HEK293 (cell line): Measurements from ENCODE around the gene B3GAT1.

Experiments used
- CTCF ChIA-PET: fragments of 350-600 bp; formaldehyde crosslinking; extraction: SDS; loops from one replicate; lab custom pipeline; 2021; ENCODE audit warnings: antibody characterized with exemption; lab: Yijun Ruan, JAX
- POLR2A ChIA-PET: fragments of 300-600 bp; formaldehyde crosslinking; extraction: SDS; loops from one replicate; lab custom pipeline; 2020; ENCODE audit warnings: antibody characterized with exemption, inconsistent platforms; lab: Yijun Ruan, JAX
- H3K27ac ChIP-seq: fragments of 200-500 bp; sonication (Bioruptor generic); 2 replicates; pipeline ENCODE4 v1.5.1; 2014; ENCODE audit warnings: low read depth, low read length, control low read depth, inconsistent platforms; ENCODE audit errors: extremely low read depth
- H3K36me3 ChIP-seq, 2 experiments: fragments of 200-500 bp in 1 of 2; sonication (Bioruptor generic) in 1 of 2; 1 replicate in 1 of 2; 2 replicates in 1 of 2; pipeline ENCODE4 v1.5.1; 2014 to 2017; ENCODE audit warnings: inconsistent platforms in 2 of 2, low read length in 2 of 2; ENCODE audit not compliant: control insufficient read depth in 2 of 2, insufficient read depth in 1 of 2
- H3K4me1 ChIP-seq: fragments of 200-500 bp; sonication (Bioruptor generic); 2 replicates; pipeline ENCODE4 v1.5.1; 2014; ENCODE audit warnings: mild to moderate bottlenecking, low read length, inconsistent platforms; ENCODE audit not compliant: control insufficient read depth, insufficient read depth
- H3K4me3 ChIP-seq: 2 replicates; pipeline ENCODE4 v1.5.1; 2011; ENCODE audit warnings: low read depth, mild to moderate bottlenecking, control low read depth, low read length, moderate library complexity
- H3K9me3 ChIP-seq: fragments of 200-500 bp; sonication (Bioruptor generic); 2 replicates; pipeline ENCODE4 v1.5.1; 2014; ENCODE audit warnings: low read depth, low read length, inconsistent platforms; ENCODE audit not compliant: control insufficient read depth, insufficient read depth
- BCL11B ChIP-seq: fragments of 450-650 bp; formaldehyde crosslinking; IDR thresholded peaks from 2 replicates; pipeline ENCODE4 v1.5.1; 2016; ENCODE audit warnings: low read depth, missing biosample characterization, missing genetic modification characterization
- GFI1B ChIP-seq: fragments of 450-650 bp; formaldehyde crosslinking; IDR thresholded peaks from 2 replicates; pipeline ENCODE4 v1.5.1; 2016; ENCODE audit warnings: missing biosample characterization, missing genetic modification characterization
- HOXA7 ChIP-seq: sonication (generic); formaldehyde crosslinking; IDR thresholded peaks from 2 replicates; pipeline ENCODE4 v1.8.1; 2022; ENCODE audit warnings: missing genetic modification reagents, borderline replicate concordance
- KLF10 ChIP-seq: fragments of 450-650 bp; IDR thresholded peaks from 2 replicates; pipeline ENCODE4 v1.5.1; 2018; ENCODE audit warnings: missing biosample characterization, mild to moderate bottlenecking, missing genetic modification characterization
- MZF1 ChIP-seq: fragments of 450-650 bp; formaldehyde crosslinking; IDR thresholded peaks from 2 replicates; pipeline ENCODE4 v1.5.1; 2017; ENCODE audit warnings: missing biosample characterization, missing genetic modification characterization, borderline replicate concordance
- PRDM10 ChIP-seq: fragments of 450-650 bp; formaldehyde crosslinking; IDR thresholded peaks from 2 replicates; pipeline ENCODE4 v1.5.1; 2016; ENCODE audit warnings: missing biosample characterization, missing genetic modification characterization
- SCRT2 ChIP-seq: fragments of 450-650 bp; formaldehyde crosslinking; IDR thresholded peaks from 2 replicates; pipeline ENCODE4 v1.5.1; 2016; ENCODE audit warnings: missing biosample characterization, missing genetic modification characterization
- ZBTB11 ChIP-seq: fragments of 450-650 bp; formaldehyde crosslinking; conservative IDR thresholded peaks from 2 replicates; pipeline ENCODE4 v1.5.1; 2016; ENCODE audit warnings: low read depth, missing biosample characterization, missing genetic modification characterization
- ZBTB7A ChIP-seq: fragments of 450-650 bp; formaldehyde crosslinking; IDR thresholded peaks from 2 replicates; pipeline ENCODE4 v1.5.1; 2016; ENCODE audit warnings: low read depth, missing biosample characterization, missing genetic modification characterization
- ZBTB8A ChIP-seq: fragments of 450-650 bp; formaldehyde crosslinking; IDR thresholded peaks from 2 replicates; pipeline ENCODE4 v1.5.1; 2016; ENCODE audit warnings: missing biosample characterization, missing genetic modification characterization
- ZNF138 ChIP-seq: fragments of 450-650 bp; formaldehyde crosslinking; IDR thresholded peaks from 2 replicates; pipeline ENCODE4 v1.5.1; 2016; ENCODE audit warnings: missing biosample characterization, missing genetic modification characterization, borderline replicate concordance
- ZNF146 ChIP-seq: fragments of 450-650 bp; formaldehyde crosslinking; IDR thresholded peaks from 2 replicates; pipeline ENCODE4 v1.5.1; 2016; ENCODE audit warnings: missing biosample characterization, missing genetic modification characterization
- ZNF169 ChIP-seq: fragments of 450-650 bp; formaldehyde crosslinking; IDR thresholded peaks from 2 replicates; pipeline ENCODE4 v1.5.1; 2016; ENCODE audit warnings: missing biosample characterization, missing genetic modification characterization
- ZNF184 ChIP-seq: fragments of 450-650 bp; IDR thresholded peaks from 2 replicates; pipeline ENCODE4 v1.5.1; 2018; ENCODE audit warnings: missing biosample characterization, mild to moderate bottlenecking, missing genetic modification characterization
- ZNF19 ChIP-seq: fragments of 450-650 bp; formaldehyde crosslinking; IDR thresholded peaks from 2 replicates; pipeline ENCODE4; 2016; ENCODE audit warnings: missing biosample characterization, missing genetic modification characterization, low read depth
- ZNF302 ChIP-seq: fragments of 450-650 bp; formaldehyde crosslinking; IDR thresholded peaks from 2 replicates; pipeline ENCODE4 v1.5.1; 2016; ENCODE audit warnings: missing biosample characterization, missing genetic modification characterization, low read depth
- ZNF311 ChIP-seq: fragments of 450-650 bp; formaldehyde crosslinking; IDR thresholded peaks from 2 replicates; pipeline ENCODE4 v1.5.1; 2017; ENCODE audit warnings: missing biosample characterization, missing genetic modification characterization, borderline replicate concordance
- ZNF37A ChIP-seq: fragments of 450-650 bp; IDR thresholded peaks from 2 replicates; pipeline ENCODE4 v1.5.1; 2018; ENCODE audit warnings: missing biosample characterization, missing genetic modification characterization
- ZNF394 ChIP-seq: fragments of 450-650 bp; formaldehyde crosslinking; IDR thresholded peaks from 2 replicates; pipeline ENCODE4 v1.5.1; 2016; ENCODE audit warnings: missing biosample characterization, missing genetic modification characterization, mild to moderate bottlenecking, moderate library complexity, borderline replicate concordance
- ZNF513 ChIP-seq: fragments of 450-650 bp; IDR thresholded peaks from 2 replicates; pipeline ENCODE4 v1.5.1; 2018; ENCODE audit warnings: missing biosample characterization, missing genetic modification characterization
- ZNF549 ChIP-seq: fragments of 450-650 bp; IDR thresholded peaks from 2 replicates; pipeline ENCODE4 v1.5.1; 2018; ENCODE audit warnings: missing biosample characterization, missing genetic modification characterization, mild to moderate bottlenecking, inconsistent platforms, moderate library complexity
- ZNF610 ChIP-seq: fragments of 450-650 bp; formaldehyde crosslinking; IDR thresholded peaks from 2 replicates; pipeline ENCODE4 v1.5.1; 2016; ENCODE audit warnings: missing biosample characterization, missing genetic modification characterization, borderline replicate concordance
- ZNF624 ChIP-seq: fragments of 450-650 bp; formaldehyde crosslinking; IDR thresholded peaks from 2 replicates; pipeline ENCODE4 v1.5.1; 2017; ENCODE audit warnings: missing biosample characterization, missing genetic modification characterization
- ZNF791 ChIP-seq: fragments of 450-650 bp; formaldehyde crosslinking; IDR thresholded peaks from 2 replicates; pipeline ENCODE4 v1.5.1; 2016; ENCODE audit warnings: missing biosample characterization, missing genetic modification characterization

Gene B3GAT1

GRCh38 chr11:134390706-134391569 lies 21.1 kb downstream of the B3GAT1 start:
- ChIA-PET POLR2A (no interaction called here), CTCF (interaction anchor here (1.1 kb wide), 1 partner anchor 19 kb away, joined by 3 read pairs; no protein-coding TSS in a partner anchor)
- Histone ChIP-seq H3K9me3 (no peaks in the 10 kb centered on the region), H3K4me3 (no peak overlapping the region), H3K4me1 (peaks cover 3% of the 10 kb centered on the region; the same call in 1 of the 2 replicates), H3K27ac (no peak overlapping the region), H3K36me3 (no peaks in the 10 kb centered on the region)
- no peak for TF ChIP-seq HOXA7
- no peak for TF ChIP-seq ZNF624
- no peak for TF ChIP-seq SCRT2 (tag by site-specific recombination)
- TF ChIP-seq ZNF311 (tag by site-specific recombination): no peak
- no peak for TF ChIP-seq ZNF610 (tag by site-specific recombination)
- TF ChIP-seq MZF1 (tag by site-specific recombination): no peak
- TF ChIP-seq ZNF138 (tag by site-specific recombination): no peak
- TF ChIP-seq ZNF302 (tag by site-specific recombination): no peak
- no peak for TF ChIP-seq BCL11B
- no peak for TF ChIP-seq KLF10 (tag by site-specific recombination)

GRCh38 chr11:134389464-134390180 lies 22.4 kb downstream of the B3GAT1 start:
- peaks cover 3% of the 10 kb centered on the region; the same call in 1 of the 2 replicates for H3K4me1 ChIP-seq
- H3K27ac ChIP-seq: no peak overlapping the region
- H3K9me3 ChIP-seq: no peaks in the 10 kb centered on the region
- POLR2A ChIA-PET: no interaction called here
- H3K36me3 ChIP-seq: no peaks in the 10 kb centered on the region
- no peak overlapping the region for H3K4me3 ChIP-seq
- CTCF ChIA-PET: no interaction called here
- TF ChIP-seq ZNF169 (tag by site-specific recombination): no peak
- TF ChIP-seq ZNF549 (tag by site-specific recombination): no peak
- no peak for TF ChIP-seq ZNF394 (tag by site-specific recombination)
- no peak for TF ChIP-seq GFI1B (tag by site-specific recombination)
- no peak for TF ChIP-seq ZNF37A
- no peak for TF ChIP-seq ZNF184 (tag by site-specific recombination)
- no peak for TF ChIP-seq PRDM10 (tag by site-specific recombination)
- TF ChIP-seq ZBTB8A (tag by site-specific recombination): no peak
- no peak for TF ChIP-seq ZBTB11
- no peak for TF ChIP-seq ZNF791 (tag by site-specific recombination)
- TF ChIP-seq MZF1 (tag by site-specific recombination): no peak
- TF ChIP-seq ZNF513 (tag by site-specific recombination): no peak
- no peak for TF ChIP-seq ZBTB7A
- TF ChIP-seq ZNF19 (tag by site-specific recombination): no peak
- no peak for TF ChIP-seq ZNF146 (tag by site-specific recombination)
